Stimulated activated naive CD4-positive, alpha-beta T cell (primary cell): ENCODE results near the gene CD81.
"Not testable (repeated sequence)": the region's sequence is repeated elsewhere in the genome, so short reads cannot be mapped to it uniquely, and the experiment has no call there.

Source experiments
- DNase-seq, 6 experiments: peaks; one replicate each; lab custom pipeline; 2025; lab: John Stamatoyannopoulos, UW

CD81 gene

DNA sequence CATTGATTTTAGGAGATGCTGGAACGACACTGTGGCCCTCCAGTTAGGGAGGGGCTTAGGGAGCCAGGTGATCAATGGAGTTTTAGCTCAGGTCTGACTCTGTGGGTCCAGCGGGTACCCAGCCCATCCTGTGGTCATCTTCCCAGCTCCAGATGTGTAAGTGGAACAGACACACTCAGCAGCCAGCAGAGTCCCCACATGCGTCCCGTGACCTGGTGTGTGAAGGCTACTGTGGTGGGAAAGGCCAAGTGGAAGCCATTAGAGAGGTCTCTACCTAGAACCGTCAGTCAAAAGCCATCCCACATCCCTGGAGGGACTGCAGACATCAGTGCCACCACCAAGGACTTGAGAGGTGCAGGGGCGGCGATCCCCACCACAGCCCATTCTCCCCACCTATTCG, 19.9 kb upstream of the CD81 start:
- no peak for DNase-seq

DNA sequence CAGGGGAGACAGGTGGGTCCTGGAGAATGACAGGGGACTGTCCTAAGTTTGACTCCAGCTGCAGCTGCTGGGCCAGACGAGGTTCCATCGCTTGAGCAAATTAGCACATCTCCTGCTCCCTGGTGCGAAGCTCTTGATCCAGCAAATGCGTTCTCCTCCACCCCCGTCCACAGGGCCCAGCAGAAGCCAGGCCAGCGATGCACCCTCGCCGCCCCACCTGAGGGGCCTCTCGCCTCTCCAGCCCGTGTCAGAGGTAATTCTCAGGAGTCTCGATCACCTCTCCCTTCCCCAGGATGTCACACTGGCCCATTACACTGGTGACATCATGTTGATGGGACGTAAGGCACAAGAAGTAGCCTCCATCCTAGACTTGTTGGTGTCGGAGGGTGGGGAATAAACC, 19.5 kb upstream of the CD81 start:
- not testable (repeated sequence) for DNase-seq

DNA sequence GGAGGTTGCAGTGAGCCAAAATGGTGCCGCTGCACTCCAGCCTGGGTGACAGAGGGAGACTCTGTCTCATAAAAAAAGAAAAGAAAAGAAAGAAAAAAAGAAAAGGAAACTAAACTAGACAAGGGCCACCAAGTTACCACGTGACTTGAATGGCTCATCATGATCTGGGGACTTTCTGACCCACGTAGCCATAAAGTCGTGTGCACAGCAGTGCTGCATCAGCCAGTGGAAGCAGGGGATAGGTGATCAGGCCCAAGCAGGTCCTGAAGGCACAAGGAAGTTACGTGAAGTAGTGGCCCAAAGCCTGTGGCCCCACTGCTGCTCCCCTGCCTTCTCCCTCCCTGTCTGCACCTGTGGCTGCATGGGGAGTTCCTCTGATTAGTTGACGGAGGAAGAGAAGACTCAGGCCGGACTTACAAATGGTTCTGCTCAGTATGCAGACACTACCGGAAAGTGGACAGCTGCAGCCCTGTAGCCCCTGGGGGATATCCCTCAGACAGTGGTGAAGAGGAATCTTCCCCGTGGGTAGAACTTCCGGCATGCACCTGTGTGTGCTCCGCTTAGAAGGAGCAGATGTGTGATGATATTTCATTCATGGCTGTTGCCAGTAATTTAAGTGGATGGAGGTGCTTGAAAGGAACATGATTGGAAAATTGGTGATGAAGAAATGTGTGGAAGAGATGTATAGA, 18.2 kb upstream of the CD81 start:
- no peak for DNase-seq

DNA sequence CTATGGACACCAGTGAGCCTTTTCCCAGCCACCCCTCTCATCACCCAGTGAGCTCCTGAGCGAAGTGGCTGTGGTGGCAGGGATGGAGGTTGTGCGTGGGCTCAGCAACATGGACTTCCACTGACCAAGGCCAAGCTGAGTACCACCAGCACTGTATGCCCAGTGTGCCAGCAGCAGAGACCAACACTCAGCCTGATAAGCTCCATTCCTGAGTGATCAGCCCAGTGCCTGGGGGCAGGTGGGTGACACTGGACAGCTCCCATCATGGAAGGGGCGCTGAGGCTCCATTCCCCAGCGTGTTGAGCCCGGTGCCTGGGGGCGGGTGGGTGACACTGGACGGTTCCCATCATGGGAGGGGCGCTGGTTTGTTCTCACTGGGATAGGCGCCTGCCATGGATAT, 17.6 kb upstream of the CD81 start:
- no peak for DNase-seq

DNA sequence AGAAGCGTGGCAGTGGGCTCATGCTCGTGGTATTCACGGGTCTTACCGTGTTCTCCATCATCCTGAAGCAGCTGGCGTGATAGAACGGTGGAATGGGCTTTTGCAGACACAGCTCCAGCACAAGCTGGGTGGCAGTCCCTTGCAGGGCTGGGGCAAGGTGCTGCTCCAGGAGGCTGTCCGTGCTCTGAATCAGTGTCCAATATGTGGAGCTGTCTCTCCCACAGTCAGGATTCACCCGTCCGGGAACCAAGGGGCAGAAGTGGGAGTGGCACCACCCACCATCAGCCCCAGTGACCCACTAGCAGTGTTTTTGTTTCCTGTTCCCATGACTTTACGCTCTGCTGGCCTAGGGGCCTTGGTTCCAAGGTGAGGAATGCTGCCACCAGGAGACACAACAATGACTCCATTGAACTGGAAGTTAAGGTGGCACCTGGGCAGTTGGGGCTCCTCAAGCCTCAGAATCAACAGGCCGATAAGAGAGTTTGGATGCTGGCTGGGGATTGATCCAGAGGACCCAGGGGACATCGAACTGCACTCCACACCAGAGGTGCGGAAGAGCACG, 16.9 kb upstream of the CD81 start:
- no peak for DNase-seq

DNA sequence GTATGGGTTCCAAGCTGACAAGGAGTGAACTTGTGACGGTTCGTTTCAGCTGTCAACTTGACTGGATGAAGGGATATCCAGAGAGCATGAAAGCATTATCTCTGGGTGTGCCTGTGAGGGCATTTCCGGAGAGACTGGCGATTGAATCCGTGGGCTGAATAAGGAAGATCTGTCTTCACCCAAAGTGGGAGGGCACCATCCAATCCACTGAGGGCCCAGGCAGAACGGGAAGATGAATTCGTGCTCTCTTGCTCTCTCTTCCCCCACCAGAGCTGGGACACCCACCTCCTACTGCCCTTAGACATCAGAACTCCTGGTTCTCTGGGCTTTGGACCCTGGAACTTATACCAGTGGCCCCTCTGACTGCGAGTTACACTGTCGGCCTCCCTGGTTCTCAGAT, 15.5 kb upstream of the CD81 start:
- no peak for DNase-seq

DNA sequence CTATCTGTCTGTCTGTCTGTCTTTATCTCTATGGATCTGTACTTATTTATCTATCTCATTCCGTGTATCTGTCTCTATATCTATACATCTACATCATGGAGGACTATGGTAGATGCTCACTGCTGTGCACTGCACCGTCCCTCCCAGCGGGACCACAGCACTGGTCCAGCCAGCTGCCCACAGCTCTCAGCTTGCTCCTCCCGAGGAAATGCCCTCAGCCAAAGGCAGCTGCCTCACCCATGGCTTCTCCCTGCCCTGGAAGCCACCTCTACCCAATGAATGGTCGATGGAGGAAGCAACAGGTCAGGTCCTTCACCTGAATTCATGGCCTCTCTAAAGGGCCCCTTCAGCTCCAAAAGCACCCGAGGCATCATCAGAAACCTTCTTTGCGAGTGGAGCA, 14.7 kb upstream of the CD81 start:
- no peak for DNase-seq

DNA sequence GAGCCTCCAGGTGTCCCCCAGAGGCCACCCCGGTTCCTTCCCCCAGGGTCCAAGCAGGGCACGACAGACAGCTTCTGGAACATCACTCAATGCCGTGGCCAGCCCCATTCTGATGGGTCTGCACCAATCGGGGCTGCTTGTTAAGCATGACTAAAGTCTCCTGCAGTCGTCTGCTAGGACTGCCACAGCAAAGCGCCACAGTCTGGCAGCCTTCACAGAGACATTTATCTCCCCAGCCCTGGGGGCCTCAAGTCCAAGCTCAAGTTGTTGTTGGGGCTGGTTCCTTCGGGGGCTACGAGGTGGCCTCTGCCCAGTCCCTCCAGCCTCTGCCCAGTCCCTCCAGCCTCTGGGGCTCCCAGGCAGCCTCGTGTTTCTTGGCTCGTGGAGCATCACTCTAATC, 14.0 kb upstream of the CD81 start:
- no peak for DNase-seq

DNA sequence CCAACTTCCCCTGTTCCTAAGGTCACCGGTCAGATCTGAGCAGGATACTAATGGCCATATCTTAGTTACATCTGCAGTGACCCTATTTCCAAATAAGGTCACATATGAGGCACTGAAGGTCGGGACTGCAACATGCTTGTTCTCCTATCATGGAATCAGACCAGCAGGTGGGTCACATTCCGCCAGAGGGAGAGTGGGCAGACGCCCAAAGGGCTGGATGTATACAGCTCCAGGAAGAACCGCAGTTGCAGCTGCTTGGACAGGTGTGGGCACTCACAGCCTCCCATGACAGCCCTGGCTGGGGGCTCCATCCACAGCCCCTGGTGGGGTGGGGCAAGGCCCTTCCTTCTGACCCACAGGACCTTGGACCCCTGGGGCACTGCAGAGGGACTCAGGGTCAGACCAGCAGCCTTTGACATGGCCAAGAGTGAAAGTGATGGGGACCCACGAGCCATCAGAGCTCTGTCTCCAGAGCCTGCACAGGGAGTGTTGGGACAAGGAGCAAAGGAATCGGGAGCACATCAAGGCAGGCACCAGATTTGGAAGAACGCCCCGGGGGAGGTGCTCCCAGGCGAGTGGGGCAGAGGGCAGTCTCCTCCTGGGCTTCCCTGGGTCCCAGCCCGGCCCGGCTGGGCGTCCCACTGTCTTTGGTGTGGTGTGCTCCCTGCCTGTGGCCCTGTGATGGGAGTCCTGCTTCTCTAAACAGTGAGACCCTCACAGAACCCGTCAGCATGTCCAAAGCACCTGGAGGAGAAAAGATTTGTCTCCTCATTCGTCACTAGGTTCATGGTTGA, 13.3 kb upstream of the CD81 start:
- no peak for DNase-seq

DNA sequence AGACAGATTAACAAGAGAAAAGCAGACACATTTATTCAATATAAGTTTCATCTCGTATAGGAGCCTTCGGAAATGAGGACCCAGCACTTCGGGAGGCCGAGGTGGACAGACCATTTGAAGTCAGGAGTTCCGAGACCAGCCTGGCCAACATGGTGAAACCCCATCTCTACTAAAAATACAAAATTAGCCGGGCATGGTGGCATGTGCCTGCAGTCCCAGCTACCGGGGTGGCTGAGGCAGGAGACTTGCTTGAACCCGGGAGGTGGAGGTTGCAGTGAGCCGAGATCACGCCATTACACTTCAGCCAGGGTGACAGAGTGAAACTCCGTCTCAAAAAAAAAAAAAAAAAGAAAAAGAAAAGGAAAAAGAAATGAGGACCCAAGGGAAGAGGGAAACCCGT, 12.7 kb upstream of the CD81 start:
- DNase-seq = not testable (repeated sequence)

DNA sequence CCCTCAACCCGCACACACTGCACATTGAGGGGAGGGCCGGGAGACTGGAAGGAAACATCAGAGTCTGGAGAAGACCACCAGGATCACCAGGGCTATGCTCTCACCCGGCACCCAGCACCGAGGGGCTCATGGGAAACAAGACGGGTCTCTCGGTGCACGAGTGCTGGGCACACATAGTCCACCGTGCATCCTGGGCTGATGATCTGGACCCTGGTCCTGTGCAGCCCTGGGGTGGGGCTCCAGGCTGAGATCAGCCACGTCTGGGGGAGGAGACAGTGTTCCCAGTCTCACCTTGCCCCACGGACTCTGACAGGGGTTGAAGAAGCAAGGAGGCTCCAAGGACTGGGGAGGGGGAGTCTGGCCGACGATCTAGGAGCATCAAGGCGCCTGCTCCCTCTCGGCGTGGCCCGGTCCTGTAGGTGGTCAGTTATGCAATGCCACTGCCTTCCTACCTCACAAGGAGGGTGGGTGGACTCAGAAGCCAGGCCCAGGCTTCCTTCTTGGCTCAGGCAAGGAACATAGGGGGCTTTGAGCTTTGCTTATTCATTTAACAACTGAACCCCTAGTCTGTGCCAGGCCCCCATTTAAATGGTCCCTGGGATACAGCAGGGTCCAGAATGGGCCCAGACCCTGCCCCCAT, 11.4 kb upstream of the CD81 start:
- DNase-seq = no peak

DNA sequence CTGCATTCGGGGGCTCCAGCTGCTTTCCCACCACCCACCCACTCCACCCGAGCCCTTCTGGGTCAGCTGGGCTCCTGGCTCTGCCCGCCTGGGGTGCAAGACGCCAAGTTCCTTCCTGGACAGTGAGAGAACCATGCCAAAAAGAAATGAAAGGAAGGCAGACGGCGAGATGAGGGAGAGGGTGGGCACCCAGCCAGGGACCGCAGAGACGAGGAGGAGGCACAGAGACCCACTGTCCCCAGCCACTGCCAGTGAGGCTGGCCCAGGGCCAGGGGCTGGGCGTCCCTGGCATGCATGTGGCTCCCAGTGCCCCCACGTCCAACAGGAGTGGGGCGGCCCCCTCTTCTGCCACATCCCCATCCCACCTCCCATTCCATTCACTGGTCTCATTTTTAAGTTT, 10.8 kb upstream of the CD81 start:
- DNase-seq = no peak

DNA sequence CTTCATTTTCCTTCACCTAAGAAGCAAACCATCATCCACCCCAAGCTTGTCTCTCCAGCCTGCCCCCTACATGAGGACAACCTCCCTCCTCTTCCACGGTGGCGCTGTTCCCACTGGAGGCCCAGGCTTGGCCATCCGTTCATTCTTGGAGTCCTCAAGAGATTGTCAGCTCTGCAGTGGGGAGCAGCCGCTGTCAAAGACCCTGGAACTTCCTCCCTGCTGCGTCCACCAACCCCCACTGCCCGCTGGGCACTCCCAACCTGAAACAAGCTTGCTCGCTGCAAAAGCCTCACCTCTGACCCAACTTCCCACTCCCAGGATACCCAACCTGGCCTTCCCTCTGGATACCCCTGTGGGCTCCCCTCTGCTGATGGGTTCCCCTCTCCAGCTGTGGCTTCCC, 10.4 kb upstream of the CD81 start:
- no peak for DNase-seq

DNA sequence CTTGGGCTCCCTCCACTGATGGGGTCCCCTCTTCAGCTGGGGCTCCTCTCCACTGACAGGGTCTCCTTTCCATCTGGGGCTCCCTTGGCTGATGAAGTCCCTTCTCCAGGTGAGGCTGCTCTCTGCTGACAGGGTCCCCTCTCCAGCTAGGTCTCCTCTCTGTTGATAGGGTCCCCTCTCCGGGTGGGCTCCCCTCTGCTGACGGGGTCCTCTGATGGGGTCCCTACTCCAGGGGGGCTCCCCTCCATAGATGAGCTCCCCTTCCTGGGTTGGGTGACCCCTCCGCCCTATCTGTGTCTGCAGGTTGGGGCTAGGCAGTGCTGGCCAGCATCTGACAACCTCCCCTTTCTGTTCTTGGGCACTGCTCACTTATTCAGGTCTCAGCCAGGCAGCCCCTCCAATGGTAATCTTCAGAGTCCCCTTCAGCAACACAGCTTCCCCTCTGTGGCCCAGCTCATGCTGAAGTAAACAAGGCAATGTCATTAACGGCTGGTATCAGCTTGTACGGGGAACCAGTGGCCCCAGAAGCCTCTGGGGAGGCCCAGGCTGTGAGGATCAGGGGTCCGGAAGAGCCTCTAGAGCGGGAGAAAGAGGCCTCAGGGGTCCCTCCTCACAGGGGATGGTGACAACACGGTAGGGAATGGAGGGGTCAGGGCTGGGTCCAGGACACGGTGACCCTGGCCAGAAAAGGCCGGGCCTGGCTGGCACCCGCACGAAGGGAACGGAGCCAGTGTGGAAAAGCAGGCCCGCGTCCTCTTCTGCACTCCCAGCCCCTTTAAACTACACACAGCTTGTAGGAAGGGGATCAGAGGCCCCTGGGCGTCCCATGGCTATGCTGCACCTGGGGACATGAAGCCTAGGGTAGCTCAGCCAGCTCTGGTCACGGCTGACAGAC, 9.6 kb upstream of the CD81 start:
- no peak for DNase-seq

DNA sequence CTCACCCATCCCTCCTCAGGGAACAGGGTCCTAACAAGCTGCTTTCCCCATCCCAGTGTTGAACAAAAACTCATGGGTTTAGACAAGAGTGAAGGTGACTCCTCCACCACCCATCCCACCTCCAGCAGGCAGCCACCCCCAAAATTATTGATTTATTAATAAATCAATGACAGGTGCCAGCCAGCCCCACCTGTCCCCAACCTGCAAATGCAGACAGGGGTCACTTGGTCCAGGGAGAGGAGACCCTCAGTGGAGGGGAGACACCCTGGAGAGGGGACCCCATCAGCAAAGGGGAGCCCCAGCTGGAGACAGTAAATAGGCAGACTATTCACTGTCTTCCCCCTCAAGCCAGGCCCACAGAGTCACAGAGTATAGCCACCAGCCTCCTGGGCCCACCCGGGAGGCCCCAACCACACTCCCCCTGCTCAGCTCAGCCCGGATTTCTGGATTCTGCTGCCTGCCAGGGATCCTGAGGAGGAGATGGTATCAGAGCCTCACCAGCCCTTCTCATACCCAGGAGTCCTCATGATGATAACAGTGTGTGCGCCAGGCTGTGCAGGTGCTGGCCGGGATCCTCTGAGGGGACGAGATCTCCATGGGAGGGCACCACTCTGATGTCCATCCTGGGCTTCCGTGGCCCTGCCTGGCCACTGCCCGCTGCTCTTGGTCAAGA, 8.8 kb upstream of the CD81 start:
- no peak for DNase-seq

DNA sequence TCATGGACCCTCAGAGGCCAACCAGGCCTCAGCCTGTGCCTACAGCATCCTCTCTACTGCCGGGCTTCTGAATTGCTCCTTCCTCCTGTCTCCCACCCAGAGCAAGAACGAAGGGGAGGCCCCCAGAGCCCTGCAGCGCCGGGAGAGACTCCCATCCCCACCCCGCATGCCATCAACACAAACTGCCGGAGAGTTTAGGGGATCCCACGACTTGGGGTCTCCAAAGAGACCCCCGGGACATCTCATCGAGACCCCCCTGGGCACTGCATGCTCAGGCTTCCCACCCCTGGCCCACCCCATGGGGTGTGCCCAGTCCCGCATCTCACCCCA, 8.3 kb upstream of the CD81 start:
- no peak for DNase-seq

DNA sequence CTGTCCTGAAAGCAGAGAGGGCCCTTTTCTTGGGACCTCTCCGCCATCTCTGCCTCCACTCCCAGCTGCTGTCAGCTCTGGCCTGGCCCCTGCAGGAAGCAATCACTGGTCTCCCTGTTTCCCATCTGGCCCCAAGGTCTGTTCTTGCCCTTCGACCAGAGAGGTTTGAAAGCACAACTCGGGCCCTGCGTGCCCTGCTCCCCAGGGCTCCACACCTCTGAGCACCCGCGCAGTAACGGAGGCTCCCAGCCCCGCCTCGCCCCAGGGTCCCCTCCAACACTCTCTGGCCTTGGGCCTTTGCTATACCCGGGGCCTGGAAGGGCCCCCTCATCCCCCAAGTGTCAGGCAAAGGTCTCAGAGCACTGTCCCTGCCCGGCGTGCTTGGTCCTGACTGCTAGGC, 7.8 kb upstream of the CD81 start:
- DNase-seq = no peak

DNA sequence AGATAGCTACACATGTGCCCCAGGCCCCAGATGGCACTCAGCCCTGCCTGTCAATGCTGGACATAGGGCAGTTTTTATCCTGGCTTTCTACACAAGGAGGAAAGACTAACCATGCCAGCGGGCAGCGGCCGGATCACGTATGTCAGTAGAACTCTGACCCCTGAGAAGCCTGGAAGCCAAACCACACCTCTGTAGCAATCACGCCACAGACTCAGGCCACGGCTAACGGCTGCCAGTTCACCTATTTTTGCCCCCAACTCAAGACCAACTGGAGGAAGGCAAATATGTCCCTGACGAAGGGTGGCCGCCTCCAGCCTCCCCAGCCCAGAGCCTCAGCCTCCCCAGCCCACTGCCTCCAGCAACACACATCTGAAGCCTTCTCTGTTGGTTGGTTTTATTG, 7.2 kb upstream of the CD81 start:
- DNase-seq = no peak

DNA sequence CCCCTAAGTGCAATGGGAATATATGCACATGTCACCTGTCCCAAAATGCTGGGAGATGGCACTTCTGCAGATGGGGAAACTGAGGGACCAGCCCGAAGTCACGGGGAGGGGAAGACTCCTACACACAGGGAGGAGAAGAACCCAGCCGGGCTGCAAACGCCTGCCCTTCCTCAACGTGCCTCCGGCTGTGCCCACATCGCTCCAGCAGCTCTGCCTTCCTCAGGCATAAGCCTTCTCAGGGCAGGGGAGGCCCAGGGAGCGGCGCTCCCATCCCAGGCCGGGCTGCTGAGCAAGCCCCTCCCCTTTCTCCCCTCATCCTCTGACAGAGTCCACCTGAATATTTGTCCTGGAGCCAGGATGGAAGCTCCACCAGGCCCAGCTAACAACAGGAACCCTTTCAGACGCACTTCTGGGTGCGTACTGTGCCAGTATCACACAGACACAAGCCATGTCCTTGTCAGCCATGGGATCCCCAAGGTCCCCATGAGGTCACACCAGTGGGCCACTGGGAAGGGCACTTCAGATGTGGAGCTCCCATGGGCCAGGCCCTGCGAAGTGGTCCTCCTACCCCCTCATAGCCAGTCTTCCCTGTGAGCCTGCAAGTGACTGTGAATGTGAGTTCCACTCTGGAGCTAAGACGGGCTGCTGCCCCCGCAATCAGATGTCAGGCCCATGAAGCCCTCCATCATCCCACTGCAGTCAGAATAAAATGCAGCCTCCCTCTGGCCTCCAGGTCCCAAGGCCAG, 2.5 kb upstream of the CD81 start:
- DNase-seq = no peak

DNA sequence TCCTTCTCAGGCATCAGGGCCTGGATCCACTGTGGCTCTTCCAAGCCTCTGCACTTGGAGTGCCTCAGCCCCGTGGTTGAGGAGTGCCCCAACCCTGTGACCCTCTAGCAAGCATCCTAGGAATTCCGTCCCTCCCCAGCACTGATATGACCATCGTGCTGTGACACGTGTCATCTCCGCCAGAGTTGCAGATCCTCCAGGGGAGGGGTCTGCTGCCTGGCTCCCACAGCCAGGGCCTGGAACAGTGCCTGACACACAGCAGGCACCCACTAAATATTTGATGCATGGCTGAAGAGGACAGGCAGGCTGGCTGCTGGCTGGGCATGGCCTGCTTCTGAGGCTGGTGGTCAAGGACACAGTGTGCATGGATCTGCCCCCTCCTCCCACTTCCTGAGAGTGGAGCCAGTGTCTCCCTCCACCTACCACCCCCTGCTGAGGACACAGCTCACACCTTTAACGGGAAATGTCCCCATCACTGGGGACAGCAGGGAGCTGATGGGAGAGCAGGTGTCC, 1.7 kb upstream of the CD81 start:
- DNase-seq = no peak
